ENCODE data around the gene GPRC5B.

GRCh38 chr16:19822533-19822932 lies 62.1 kb downstream of the GPRC5B start:
- TF ChIP-seq CTCF (IDR thresholded peaks at IDR 0.05; ENCODE audit: low read length) (no peak), EZH2phosphoT487 (IDR thresholded peaks at IDR 0.05; ENCODE audit: low read length) (no peak), EZH2 (optimal IDR thresholded peaks at IDR 0.05; ENCODE audit: low read depth, low read length) (no peak)
